DND-41 (cell line): ENCODE results near the gene FBN3.

Experiments used
- ATAC-seq: fragments of 200-7000 bp; cut with Tn5 transposase; 3 replicates; pipeline ENCODE4 v1.9.1; 2021; ENCODE audit warnings: low read depth; ENCODE audit not compliant: insufficient read depth
- DNase-seq: peaks from one replicate; pipeline ENCODE4 v3.0.0-alpha.2; 2020
- H2AFZ ChIP-seq: 2 replicates; pipeline ENCODE4 v1.6.0; 2012; ENCODE audit warnings: low read depth, low read length
- H3K27ac ChIP-seq: 2 replicates; pipeline ENCODE4 v1.5.1; 2012; ENCODE audit warnings: low read length, inconsistent platforms
- H3K27me3 ChIP-seq: fragments of 200-600 bp; sonication (generic); 2 replicates; pipeline ENCODE4 v1.6.0; 2012; ENCODE audit warnings: low read length, mild to moderate bottlenecking, inconsistent platforms; ENCODE audit not compliant: insufficient read depth, poor library complexity
- H3K36me3 ChIP-seq: 2 replicates; pipeline ENCODE4 v1.5.1; 2012; ENCODE audit warnings: low read length, inconsistent platforms; ENCODE audit not compliant: insufficient read depth
- H3K4me1 ChIP-seq: 2 replicates; pipeline ENCODE4 v1.5.1; 2012; ENCODE audit warnings: mild to moderate bottlenecking, low read length; ENCODE audit not compliant: insufficient read depth
- H3K4me2 ChIP-seq: 2 replicates; pipeline ENCODE4 v1.6.0; 2012; ENCODE audit warnings: mild to moderate bottlenecking, moderate library complexity, low read length, inconsistent platforms; ENCODE audit not compliant: insufficient read depth
- H3K4me3 ChIP-seq, 2 experiments: fragments of 200-600 bp in 1 of 2; shearing (Covaris generic) in 1 of 2; 2 replicates each; pipeline ENCODE4 v1.5.1; 2012 to 2016; ENCODE audit warnings: inconsistent platforms in 2 of 2, low read length in 2 of 2, mild to moderate bottlenecking in 2 of 2, low read depth in 1 of 2, moderate library complexity in 1 of 2
- H3K79me2 ChIP-seq: 2 replicates; pipeline ENCODE4 v1.6.0; 2012; ENCODE audit warnings: low read length, inconsistent platforms; ENCODE audit not compliant: insufficient read depth
- H3K9ac ChIP-seq: 2 replicates; pipeline ENCODE4 v1.6.0; 2012; ENCODE audit warnings: low read depth, mild to moderate bottlenecking, inconsistent platforms, low read length, moderate library complexity
- H3K9me3 ChIP-seq: 2 replicates; pipeline ENCODE4 v1.5.1; 2012; ENCODE audit warnings: low read length, moderate library complexity, mild to moderate bottlenecking, inconsistent platforms; ENCODE audit not compliant: insufficient read depth, severe bottlenecking
- H4K20me1 ChIP-seq: 2 replicates; pipeline ENCODE4 v1.6.0; 2012; ENCODE audit warnings: low read length; ENCODE audit not compliant: insufficient read depth
- CTCF ChIP-seq: IDR thresholded peaks from 2 replicates; pipeline ENCODE4 v1.5.1; 2012; ENCODE audit warnings: borderline replicate concordance, low read length, moderate library complexity, mild to moderate bottlenecking; ENCODE audit not compliant: poor library complexity, severe bottlenecking; ENCODE audit errors: extremely low read depth
- EZH2 ChIP-seq: IDR thresholded peaks from 3 replicates; pipeline ENCODE4 v1.6.1; 2012; ENCODE audit warnings: borderline replicate concordance, low read depth, mild to moderate bottlenecking, moderate library complexity, low read length, inconsistent platforms; ENCODE audit not compliant: severe bottlenecking

Gene FBN3

GRCh38 chr19:8023371-8023770 is 126.0 kb downstream of the FBN3 start:
- H3K4me1 ChIP-seq = no peaks in the 10 kb centered on the region
- ATAC-seq (no peak), DNase-seq (no peak)
- H3K36me3 ChIP-seq = no peaks in the 10 kb centered on the region
- no peak overlapping the region for H3K27ac ChIP-seq
- TF ChIP-seq CTCF = no peak
- TF ChIP-seq EZH2 = no peak
- no peaks in the 10 kb centered on the region for H3K9me3 ChIP-seq
- no peaks in the 10 kb centered on the region for H3K79me2 ChIP-seq
- H4K20me1 ChIP-seq = no peaks in the 10 kb centered on the region
- no peak overlapping the region for H3K4me3 ChIP-seq
- H3K9ac ChIP-seq = no peak overlapping the region
- no peaks in the 10 kb centered on the region for H3K27me3 ChIP-seq
- H3K4me2 ChIP-seq = no peak overlapping the region
- H2AFZ ChIP-seq = no peak overlapping the region

- TF ChIP-seq CTCF (no peak), EZH2 (no peak)
- Histone ChIP-seq H4K20me1 (no peaks in the 10 kb centered on the region), H3K36me3 (no peaks in the 10 kb centered on the region), H3K9me3 (no peaks in the 10 kb centered on the region), H3K27me3 (no peaks in the 10 kb centered on the region), H3K79me2 (no peaks in the 10 kb centered on the region), H3K9ac (no peak overlapping the region), H3K4me3 (no peak overlapping the region), H2AFZ (no peak overlapping the region), H3K4me2 (no peak overlapping the region), H3K27ac (no peak overlapping the region), H3K4me1 (no peaks in the 10 kb centered on the region)
- no peak for ATAC-seq
- no peak for DNase-seq
Observed at GRCh38 chr19:8022275-8022674, 127.1 kb downstream of the FBN3 start.

- Histone ChIP-seq H2AFZ (no peak overlapping the region), H3K27me3 (no peaks in the 10 kb centered on the region), H3K9me3 (no peaks in the 10 kb centered on the region), H3K36me3 (no peaks in the 10 kb centered on the region), H3K4me2 (no peak overlapping the region), H3K4me1 (no peaks in the 10 kb centered on the region), H3K9ac (no peak overlapping the region), H3K4me3 (no peak overlapping the region), H3K27ac (no peak overlapping the region), H3K79me2 (no peaks in the 10 kb centered on the region), H4K20me1 (no peaks in the 10 kb centered on the region)
- TF ChIP-seq CTCF = no peak
- no peak for TF ChIP-seq EZH2
- DNase-seq (no peak), ATAC-seq (no peak)
Observed at GRCh38 chr19:8021374-8021773, 128.0 kb downstream of the FBN3 start.

GRCh38 chr19:8020681-8021080 is 128.7 kb downstream of the FBN3 start:
- H2AFZ ChIP-seq = no peak overlapping the region
- H3K9me3 ChIP-seq = no peaks in the 10 kb centered on the region
- H3K36me3 ChIP-seq = no peaks in the 10 kb centered on the region
- no peaks in the 10 kb centered on the region for H4K20me1 ChIP-seq
- H3K4me1 ChIP-seq = no peaks in the 10 kb centered on the region
- H3K4me2 ChIP-seq = no peak overlapping the region
- no peak for DNase-seq
- no peak overlapping the region for H3K9ac ChIP-seq
- H3K79me2 ChIP-seq = no peaks in the 10 kb centered on the region
- no peaks in the 10 kb centered on the region for H3K27me3 ChIP-seq
- H3K4me3 ChIP-seq = no peak overlapping the region
- no peak for TF ChIP-seq EZH2
- no peak for TF ChIP-seq CTCF
- no peak for ATAC-seq
- no peak overlapping the region for H3K27ac ChIP-seq
